ENCODE results near the gene CPA4.

DNA sequence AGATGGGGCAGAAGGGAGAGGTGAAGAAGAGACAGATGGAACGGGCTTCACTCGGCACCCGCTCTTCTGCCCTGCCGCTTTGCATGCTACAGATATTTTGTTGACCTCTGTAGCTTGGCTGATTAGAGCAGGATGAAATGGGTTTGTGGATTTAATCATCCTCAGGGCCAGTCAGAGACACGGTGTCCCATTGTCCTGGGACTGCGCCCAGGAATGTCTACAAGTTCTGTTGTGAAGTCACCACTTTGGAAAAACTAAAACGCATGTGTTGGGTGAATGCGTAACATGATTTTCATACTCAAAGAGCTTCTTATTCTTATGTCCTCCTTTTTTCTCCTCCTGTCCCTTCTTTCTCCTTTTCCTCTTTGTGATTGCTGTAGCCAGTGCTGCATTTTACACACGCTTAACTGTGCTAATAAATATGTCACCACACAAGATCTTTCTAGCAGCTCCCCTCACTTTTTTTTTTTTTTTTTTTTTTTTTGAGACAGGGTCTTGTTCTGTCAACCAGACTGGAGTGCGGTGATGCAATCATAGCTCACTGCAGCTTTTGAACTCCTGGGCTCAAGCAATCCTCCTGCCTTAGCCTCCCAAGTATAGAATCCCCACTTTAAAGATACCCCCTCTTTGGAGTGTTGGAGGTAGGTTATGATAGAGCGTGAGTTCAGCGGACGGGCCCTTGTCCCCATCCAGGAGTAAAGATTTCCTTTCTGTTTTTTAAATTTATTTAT is 3.4 kb downstream of the CPA4 start:
- no peak for TF ChIP-seq EZH2 (optimal IDR thresholded peaks at IDR 0.05; ENCODE audit: low read depth, low read length)
- TF ChIP-seq, protein P1, sequence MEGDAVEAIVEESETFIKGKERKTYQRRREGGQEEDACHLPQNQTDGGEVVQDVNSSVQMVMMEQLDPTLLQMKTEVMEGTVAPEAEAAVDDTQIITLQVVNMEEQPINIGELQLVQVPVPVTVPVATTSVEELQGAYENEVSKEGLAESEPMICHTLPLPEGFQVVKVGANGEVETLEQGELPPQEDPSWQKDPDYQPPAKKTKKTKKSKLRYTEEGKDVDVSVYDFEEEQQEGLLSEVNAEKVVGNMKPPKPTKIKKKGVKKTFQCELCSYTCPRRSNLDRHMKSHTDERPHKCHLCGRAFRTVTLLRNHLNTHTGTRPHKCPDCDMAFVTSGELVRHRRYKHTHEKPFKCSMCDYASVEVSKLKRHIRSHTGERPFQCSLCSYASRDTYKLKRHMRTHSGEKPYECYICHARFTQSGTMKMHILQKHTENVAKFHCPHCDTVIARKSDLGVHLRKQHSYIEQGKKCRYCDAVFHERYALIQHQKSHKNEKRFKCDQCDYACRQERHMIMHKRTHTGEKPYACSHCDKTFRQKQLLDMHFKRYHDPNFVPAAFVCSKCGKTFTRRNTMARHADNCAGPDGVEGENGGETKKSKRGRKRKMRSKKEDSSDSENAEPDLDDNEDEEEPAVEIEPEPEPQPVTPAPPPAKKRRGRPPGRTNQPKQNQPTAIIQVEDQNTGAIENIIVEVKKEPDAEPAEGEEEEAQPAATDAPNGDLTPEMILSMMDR (IDR thresholded peaks at IDR 0.05; ENCODE audit: low read length): no peak

Data from MM.1S (cell line).